H9 (cell line): ENCODE measurements around the gene PRKCB. TPM values are rescaled to one million over a fixed set of nuclear protein-coding genes. Genes with fewer than 3 reads are reported as not detected.
A peak's percentile ranks its signal among the peaks of the same experiment; 100 is the strongest.

ENCODE experiments used
- DNase-seq: peaks from one replicate; pipeline ENCODE4 v3.0.0-alpha.2; 2017
- H2AFZ ChIP-seq: one replicate; pipeline ENCODE4 v1.6.1; 2013; ENCODE audit warnings: mild to moderate bottlenecking, low read length, control low read depth, moderate library complexity
- H2AK5ac ChIP-seq: 2 replicates; pipeline ENCODE4 v1.6.1; 2013; ENCODE audit warnings: low read length, control low read depth, mixed read lengths; ENCODE audit not compliant: insufficient read length
- H2BK120ac ChIP-seq: one replicate; pipeline ENCODE4 v1.6.1; 2013; ENCODE audit warnings: low read depth, mild to moderate bottlenecking, low read length, control low read depth, inconsistent platforms; ENCODE audit not compliant: poor library complexity, severe bottlenecking
- H2BK12ac ChIP-seq: 2 replicates; pipeline ENCODE4 v1.6.1; 2013; ENCODE audit warnings: low read length, control low read depth, mixed read lengths, low read depth; ENCODE audit not compliant: insufficient read length
- H2BK15ac ChIP-seq: 2 replicates; pipeline ENCODE4 v1.6.1; 2013; ENCODE audit warnings: low read depth, low read length, control low read depth
- H2BK20ac ChIP-seq: one replicate; pipeline ENCODE4 v1.6.1; 2013; ENCODE audit warnings: low read depth, mild to moderate bottlenecking, low read length, control low read depth, inconsistent platforms; ENCODE audit not compliant: poor library complexity, severe bottlenecking
- H2BK5ac ChIP-seq: 2 replicates; pipeline ENCODE4 v1.6.1; 2013; ENCODE audit warnings: low read length, control low read depth, mixed read lengths; ENCODE audit not compliant: insufficient read length
- H3K14ac ChIP-seq: 2 replicates; pipeline ENCODE4 v1.6.1; 2013; ENCODE audit warnings: low read length, control low read depth; ENCODE audit not compliant: insufficient read depth
- H3K18ac ChIP-seq: 2 replicates; pipeline ENCODE4 v1.6.1; 2013; ENCODE audit warnings: low read depth, mild to moderate bottlenecking, mixed read lengths, low read length, control low read depth; ENCODE audit not compliant: insufficient read length
- H3K23ac ChIP-seq: 2 replicates; pipeline ENCODE4 v1.6.1; 2013; ENCODE audit warnings: low read length, control low read depth, mixed read lengths, low read depth; ENCODE audit not compliant: insufficient read length
- H3K23me2 ChIP-seq: 2 replicates; pipeline ENCODE4 v1.6.1; 2013; ENCODE audit warnings: low read depth, mild to moderate bottlenecking, mixed read lengths, low read length, control low read depth; ENCODE audit not compliant: insufficient read length, poor library complexity, severe bottlenecking
- H3K27ac ChIP-seq: 2 replicates; pipeline ENCODE4 v1.5.1; 2013; ENCODE audit warnings: low read length, control low read depth, mixed read lengths, low read depth; ENCODE audit not compliant: insufficient read length
- H3K27me3 ChIP-seq: 2 replicates; pipeline ENCODE4 v1.6.1; 2013; ENCODE audit warnings: low read length, control low read depth, inconsistent platforms; ENCODE audit not compliant: insufficient read depth
- H3K4ac ChIP-seq: 2 replicates; pipeline ENCODE4 v1.6.1; 2013; ENCODE audit warnings: low read depth, mild to moderate bottlenecking, control low read depth, inconsistent platforms, low read length, moderate library complexity
- H3K4me1 ChIP-seq: 2 replicates; pipeline ENCODE4 v1.6.1; 2013; ENCODE audit warnings: low read length, control low read depth, inconsistent platforms; ENCODE audit not compliant: insufficient read depth
- H3K4me2 ChIP-seq: 2 replicates; pipeline ENCODE4 v1.6.1; 2013; ENCODE audit warnings: low read length, control low read depth, mixed read lengths; ENCODE audit not compliant: insufficient read length, insufficient read depth
- H3K56ac ChIP-seq: 2 replicates; pipeline ENCODE4 v1.6.1; 2013; ENCODE audit warnings: low read depth, mild to moderate bottlenecking, mixed read lengths, low read length, control low read depth; ENCODE audit not compliant: insufficient read length
- H3K79me1 ChIP-seq: 2 replicates; pipeline ENCODE4 v1.6.1; 2013; ENCODE audit warnings: low read depth, mild to moderate bottlenecking, moderate library complexity, low read length, control low read depth, inconsistent platforms; ENCODE audit not compliant: insufficient read depth, poor library complexity, severe bottlenecking
- H3K79me2 ChIP-seq: 2 replicates; pipeline ENCODE4 v1.6.1; 2013; ENCODE audit warnings: low read length, control low read depth, inconsistent platforms; ENCODE audit not compliant: insufficient read depth
- H3K9ac ChIP-seq: 2 replicates; pipeline ENCODE4 v1.6.1; 2013; ENCODE audit warnings: low read length, control low read depth, mixed read lengths; ENCODE audit not compliant: insufficient read length; ENCODE audit errors: extremely low read depth
- H3K9me3 ChIP-seq: one replicate; pipeline ENCODE4 v1.6.1; 2013; ENCODE audit warnings: low read depth, low read length, inconsistent platforms; ENCODE audit not compliant: control insufficient read depth
- H3T11ph ChIP-seq: one replicate; pipeline ENCODE4 v1.6.1; 2013; ENCODE audit warnings: mild to moderate bottlenecking, low read length, control low read depth, inconsistent platforms
- H4K20me1 ChIP-seq: one replicate; pipeline ENCODE4 v1.6.1; 2013; ENCODE audit not compliant: control insufficient read depth, insufficient read length, insufficient read depth
- H4K5ac ChIP-seq: 2 replicates; pipeline ENCODE4 v1.6.1; 2013; ENCODE audit warnings: low read depth, mild to moderate bottlenecking, mixed read lengths, low read length, control low read depth; ENCODE audit not compliant: insufficient read length
- H4K8ac ChIP-seq: replicated peaks from 2 replicates; pipeline ENCODE4 v1.6.1; 2013; ENCODE audit warnings: low read length, control low read depth, mixed read lengths, low read depth; ENCODE audit not compliant: insufficient read length
- H4K91ac ChIP-seq: 2 replicates; pipeline ENCODE4 v1.6.1; 2013; ENCODE audit warnings: low read depth, mild to moderate bottlenecking, moderate library complexity, mixed read lengths, low read length, control low read depth; ENCODE audit not compliant: insufficient read length
- H3K27ac Mint-ChIP-seq, 3 experiments: 2 replicates in 2 of 3; 3 replicates in 1 of 3; pipeline ENCODE4 v1.8.0; 2020 to 2021; ENCODE audit warnings: mixed read lengths in 3 of 3, mild to moderate bottlenecking in 1 of 3, moderate library complexity in 1 of 3
- H3K27me3 Mint-ChIP-seq: 2 replicates; pipeline ENCODE4 v1.8.0; 2021; ENCODE audit warnings: low read depth, mild to moderate bottlenecking, moderate library complexity, mixed read lengths
- H3K36me3 Mint-ChIP-seq, 3 experiments: 2 replicates in 2 of 3; 3 replicates in 1 of 3; pipeline ENCODE4 v1.8.0; 2020 to 2021; ENCODE audit warnings: low read depth in 3 of 3, mixed read lengths in 3 of 3; ENCODE audit not compliant: insufficient read depth in 1 of 3
- H3K4me1 Mint-ChIP-seq, 2 experiments: 2 replicates each; pipeline ENCODE4 v1.8.0; 2020; ENCODE audit warnings: mixed read lengths in 2 of 2
- H3K4me3 Mint-ChIP-seq, 2 experiments: 2 replicates in 1 of 2; 3 replicates in 1 of 2; pipeline ENCODE4 v1.8.0; 2020 to 2021; ENCODE audit warnings: mild to moderate bottlenecking in 2 of 2, mixed read lengths in 2 of 2, moderate library complexity in 1 of 2
- H3K9me3 Mint-ChIP-seq, 2 experiments: 2 replicates in 1 of 2; 3 replicates in 1 of 2; pipeline ENCODE4 v1.8.0; 2020; ENCODE audit warnings: mild to moderate bottlenecking in 2 of 2, mixed read lengths in 2 of 2, moderate library complexity in 1 of 2
- WGBS: extraction: QIAGEN DNeasy Blood & Tissue Kit; methylation state at CpG from one replicate; pipeline ENCODE4 v1.1.7; 2013; ENCODE audit warnings: missing lambda C conversion rate, low lambda C conversion rate, mixed read lengths; ENCODE audit not compliant: insufficient read length; ENCODE audit errors: extremely low coverage; 5-methylcytosine and 5-hydroxymethylcytosine counted together
- total RNA-seq: library from RNA; stranded (reverse); gene quantifications from 2 replicates; pipeline ENCODE4 v1.2.1, GENCODE V29; 2021
- TF ChIP-seq, protein P1 (sequence below): fragments of 200-600 bp; sonication (generic); conservative IDR thresholded peaks from 3 replicates; pipeline ENCODE4 v1.8.0; 2021; ENCODE audit warnings: antibody characterized with exemption, mild to moderate bottlenecking

PRKCB gene
- total RNA-seq, 1 experiment from 2014 or later: 7.0 TPM

DNA sequence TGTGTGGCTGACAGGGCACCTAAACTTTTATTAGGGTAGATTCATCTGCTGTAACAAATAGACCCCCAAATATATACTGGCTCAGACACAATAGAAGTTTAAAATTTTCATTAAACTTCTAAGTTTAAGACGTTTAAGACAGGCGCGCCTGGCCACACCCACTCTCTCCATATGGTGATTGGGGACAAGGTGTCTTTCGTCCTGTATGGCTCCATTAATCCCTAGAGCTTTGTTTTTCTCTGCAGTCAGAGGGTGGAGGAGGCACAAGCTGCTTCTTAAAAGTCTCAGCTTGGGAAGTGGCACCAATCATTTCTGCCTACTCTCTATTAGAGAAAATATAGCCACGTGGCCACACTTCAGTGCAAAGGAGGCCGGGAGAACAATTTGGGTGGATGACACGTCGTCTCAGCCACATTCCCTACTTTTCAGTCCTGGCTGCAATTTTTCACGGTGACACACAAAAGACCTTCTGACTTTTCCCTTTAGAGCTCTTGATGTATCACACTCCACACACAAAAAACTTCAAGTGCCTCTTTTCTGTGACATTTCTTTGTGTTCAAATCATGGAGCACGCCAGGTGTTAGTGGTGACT, 294.8 kb downstream of the PRKCB start:
- Histone ChIP-seq H4K5ac (no peak overlapping the region), H2BK5ac (no peak overlapping the region), H2BK12ac (no peak overlapping the region), H3K27me3 (no peaks in the 10 kb centered on the region), H3K4me2 (no peak overlapping the region), H3K79me2 (no peaks in the 10 kb centered on the region), H2BK120ac (no peak overlapping the region), H4K20me1 (no peaks in the 10 kb centered on the region), H2BK20ac (no peak overlapping the region), H2AFZ (no peak overlapping the region), H3T11ph (no peak overlapping the region), H3K79me1 (no peaks in the 10 kb centered on the region), H2AK5ac (no peak overlapping the region), H3K4ac (no peak overlapping the region), H3K23ac (no peak overlapping the region), H3K9me3 (no peaks in the 10 kb centered on the region), H3K18ac (no peak overlapping the region), H3K14ac (no peak overlapping the region), H3K23me2 (no peaks in the 10 kb centered on the region), H3K27ac (no peak overlapping the region), H3K56ac (no peak overlapping the region), H4K91ac (no peak overlapping the region), H3K4me1 (peaks cover 10% of the 10 kb centered on the region; the same call in 1 of the 2 replicates), H3K9ac (no peak overlapping the region), H2BK15ac (no peak overlapping the region), H4K8ac (no peak overlapping the region)
- H3K36me3 Mint-ChIP-seq: peaks cover 0 to 2% (median 0%) of the 10 kb centered on the region in 3 experiments; a peak in 2 of 7 replicates
- peaks cover 27 to 32% of the 10 kb centered on the region in 2 experiments for H3K4me1 Mint-ChIP-seq
- no peak overlapping the region for H3K4me3 Mint-ChIP-seq
- TF ChIP-seq, protein P1, sequence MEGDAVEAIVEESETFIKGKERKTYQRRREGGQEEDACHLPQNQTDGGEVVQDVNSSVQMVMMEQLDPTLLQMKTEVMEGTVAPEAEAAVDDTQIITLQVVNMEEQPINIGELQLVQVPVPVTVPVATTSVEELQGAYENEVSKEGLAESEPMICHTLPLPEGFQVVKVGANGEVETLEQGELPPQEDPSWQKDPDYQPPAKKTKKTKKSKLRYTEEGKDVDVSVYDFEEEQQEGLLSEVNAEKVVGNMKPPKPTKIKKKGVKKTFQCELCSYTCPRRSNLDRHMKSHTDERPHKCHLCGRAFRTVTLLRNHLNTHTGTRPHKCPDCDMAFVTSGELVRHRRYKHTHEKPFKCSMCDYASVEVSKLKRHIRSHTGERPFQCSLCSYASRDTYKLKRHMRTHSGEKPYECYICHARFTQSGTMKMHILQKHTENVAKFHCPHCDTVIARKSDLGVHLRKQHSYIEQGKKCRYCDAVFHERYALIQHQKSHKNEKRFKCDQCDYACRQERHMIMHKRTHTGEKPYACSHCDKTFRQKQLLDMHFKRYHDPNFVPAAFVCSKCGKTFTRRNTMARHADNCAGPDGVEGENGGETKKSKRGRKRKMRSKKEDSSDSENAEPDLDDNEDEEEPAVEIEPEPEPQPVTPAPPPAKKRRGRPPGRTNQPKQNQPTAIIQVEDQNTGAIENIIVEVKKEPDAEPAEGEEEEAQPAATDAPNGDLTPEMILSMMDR: no peak
- no peaks in the 10 kb centered on the region for H3K9me3 Mint-ChIP-seq
- no peak for DNase-seq
- peak overlapping the region in 2 of 3 experiments; percentile 21 to 46; a peak in 2 of 7 replicates for H3K27ac Mint-ChIP-seq
- no CpG with 5 or more reads among the region's 10 CpGs for WGBS
- no peaks in the 10 kb centered on the region for H3K27me3 Mint-ChIP-seq
